Activated naive CD8-positive, alpha-beta T cell treated with anti-CD3 and anti-CD28 coated beads, Interleukin-2, amount 10 ng/mL, durations not matched to agents 7 days and 5 days (primary cell): ENCODE measurements around the gene E4F1. TPM values are rescaled to one million over a fixed set of nuclear protein-coding genes. Genes with fewer than 3 reads are reported as not detected.
"Not testable (repeated sequence)": the region's sequence is repeated elsewhere in the genome, so short reads cannot be mapped to it uniquely, and the experiment has no call there.

Source experiments
- ATAC-seq: fragments of 150-1000 bp; cut with Tn5 transposase; one replicate; pipeline ENCODE4 v1.10.0; 2021; ENCODE audit warnings: low read depth, moderate library complexity
- POLR2A ChIA-PET: fragments of 350-600 bp; sonication (Branson Sonifier 250); formaldehyde crosslinking; loops from one replicate; lab custom pipeline; 2021; ENCODE audit warnings: antibody characterized with exemption; lab: Charles Lee
- DNase-seq: peaks from one replicate; pipeline ENCODE4 v3.0.0; 2021
- H3K27ac Mint-ChIP-seq: one replicate; pipeline ENCODE4 v1.8.0; 2022; ENCODE audit warnings: mild to moderate bottlenecking, mixed read lengths
- H3K27me3 Mint-ChIP-seq: one replicate; pipeline ENCODE4 v1.8.0; 2022; ENCODE audit warnings: mild to moderate bottlenecking, moderate library complexity, mixed read lengths
- H3K36me3 Mint-ChIP-seq: one replicate; pipeline ENCODE4 v1.8.0; 2021; ENCODE audit warnings: mild to moderate bottlenecking, mixed read lengths
- H3K4me1 Mint-ChIP-seq: one replicate; pipeline ENCODE4 v1.8.0; 2021; ENCODE audit warnings: mixed read lengths
- H3K4me3 Mint-ChIP-seq: one replicate; pipeline ENCODE4 v1.8.0; 2022; ENCODE audit warnings: mild to moderate bottlenecking, moderate library complexity, mixed read lengths
- H3K9me3 Mint-ChIP-seq: one replicate; pipeline ENCODE4 v1.8.0; 2021; ENCODE audit warnings: mixed read lengths
- total RNA-seq, 2 experiments: library from RNA; stranded (reverse); gene quantifications; one replicate each; pipeline ENCODE4 v1.2.3, GENCODE V29; 2021

The E4F1 gene
- total RNA-seq, 2 experiments from 2014 or later = 34.1 to 34.8 TPM

DNA sequence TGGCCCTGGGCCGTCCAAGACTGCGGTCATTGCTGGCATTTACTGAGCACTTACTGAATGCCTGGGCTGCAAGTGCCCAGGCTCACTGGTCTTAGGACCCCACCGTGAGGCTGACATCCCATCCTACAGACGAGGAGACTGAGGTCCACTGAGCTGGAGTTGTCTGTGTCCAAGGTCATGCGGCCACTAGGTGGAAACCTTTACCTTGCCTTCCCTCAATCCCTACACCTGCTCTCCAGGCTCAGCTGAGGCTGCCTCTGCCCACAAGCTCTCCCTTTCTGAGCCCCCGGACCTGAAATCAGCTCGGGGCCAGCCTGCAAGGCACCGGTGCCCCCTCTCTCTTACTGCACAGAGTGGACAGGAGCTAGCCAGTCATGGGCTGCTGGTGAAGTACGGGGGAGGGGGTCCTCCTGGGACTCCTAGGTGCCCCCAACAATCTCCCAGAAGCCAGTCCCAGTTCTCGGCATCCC lies 28.5 kb upstream of the E4F1 start:
- POLR2A ChIA-PET = interaction anchor here (0.6 to 1.9 kb wide), 4 partner anchors 11 to 57 kb away, joined by 3 to 9 read pairs (median 7); partner anchors contain the start of genes ECI1, MLST8 and TRAF7
- ATAC-seq = peak; percentile 56
- peaks cover 35% of the 10 kb centered on the region for H3K27me3 Mint-ChIP-seq
- DNase-seq = peak; percentile 49
- no peak overlapping the region for H3K4me3 Mint-ChIP-seq
- H3K36me3 Mint-ChIP-seq = no peaks in the 10 kb centered on the region
- H3K27ac Mint-ChIP-seq = no peak overlapping the region
- H3K9me3 Mint-ChIP-seq = no peaks in the 10 kb centered on the region
- peaks cover 1% of the 10 kb centered on the region for H3K4me1 Mint-ChIP-seq

DNA sequence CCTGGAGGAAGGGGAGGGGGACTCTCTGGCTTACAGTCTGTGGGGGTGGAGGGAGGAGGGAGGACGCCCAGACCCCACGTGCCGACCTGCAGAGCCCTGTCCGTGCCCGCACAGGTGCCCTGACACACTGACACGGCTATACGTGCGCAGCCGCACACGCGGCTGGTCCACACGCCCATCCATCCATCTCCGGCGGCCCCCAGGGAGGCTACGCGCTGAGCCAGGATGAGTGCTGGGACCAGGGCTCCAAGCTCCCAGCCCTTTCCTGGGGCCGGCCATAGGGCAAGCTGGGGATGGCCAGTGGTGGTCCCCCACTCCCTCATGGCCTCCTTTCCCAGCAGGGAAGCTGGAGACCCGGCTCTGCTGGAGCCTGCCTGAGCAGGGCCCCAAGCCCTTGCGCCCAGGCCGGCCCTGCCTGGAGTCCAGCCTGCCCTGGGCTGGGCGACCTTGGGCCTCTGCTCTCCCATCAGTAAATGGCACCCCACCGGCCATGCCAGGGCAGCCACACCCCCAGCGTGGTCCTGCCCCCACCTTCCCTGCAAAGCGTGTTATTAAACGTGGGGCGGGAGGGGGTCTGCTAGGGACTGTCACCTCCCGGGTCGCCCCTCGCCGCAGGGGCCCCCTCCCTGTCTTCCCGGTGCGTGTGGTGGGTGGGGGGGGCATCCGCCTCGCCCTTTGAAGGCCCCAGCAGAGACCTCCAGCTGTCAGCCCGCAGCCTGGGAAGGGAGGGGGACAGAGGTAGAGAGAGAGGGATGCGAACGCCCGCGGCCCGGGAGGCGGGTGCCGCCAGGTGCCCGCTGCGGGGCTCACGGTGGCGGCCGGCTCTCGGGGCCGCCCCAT lies 27.8 kb upstream of the E4F1 start:
- POLR2A ChIA-PET = interaction anchor here (0.6 to 1.9 kb wide), 4 partner anchors 10 to 56 kb away, joined by 3 to 9 read pairs (median 7); partner anchors contain the start of genes ECI1, MLST8 and TRAF7
- peaks cover 1% of the 10 kb centered on the region for H3K4me1 Mint-ChIP-seq

DNA sequence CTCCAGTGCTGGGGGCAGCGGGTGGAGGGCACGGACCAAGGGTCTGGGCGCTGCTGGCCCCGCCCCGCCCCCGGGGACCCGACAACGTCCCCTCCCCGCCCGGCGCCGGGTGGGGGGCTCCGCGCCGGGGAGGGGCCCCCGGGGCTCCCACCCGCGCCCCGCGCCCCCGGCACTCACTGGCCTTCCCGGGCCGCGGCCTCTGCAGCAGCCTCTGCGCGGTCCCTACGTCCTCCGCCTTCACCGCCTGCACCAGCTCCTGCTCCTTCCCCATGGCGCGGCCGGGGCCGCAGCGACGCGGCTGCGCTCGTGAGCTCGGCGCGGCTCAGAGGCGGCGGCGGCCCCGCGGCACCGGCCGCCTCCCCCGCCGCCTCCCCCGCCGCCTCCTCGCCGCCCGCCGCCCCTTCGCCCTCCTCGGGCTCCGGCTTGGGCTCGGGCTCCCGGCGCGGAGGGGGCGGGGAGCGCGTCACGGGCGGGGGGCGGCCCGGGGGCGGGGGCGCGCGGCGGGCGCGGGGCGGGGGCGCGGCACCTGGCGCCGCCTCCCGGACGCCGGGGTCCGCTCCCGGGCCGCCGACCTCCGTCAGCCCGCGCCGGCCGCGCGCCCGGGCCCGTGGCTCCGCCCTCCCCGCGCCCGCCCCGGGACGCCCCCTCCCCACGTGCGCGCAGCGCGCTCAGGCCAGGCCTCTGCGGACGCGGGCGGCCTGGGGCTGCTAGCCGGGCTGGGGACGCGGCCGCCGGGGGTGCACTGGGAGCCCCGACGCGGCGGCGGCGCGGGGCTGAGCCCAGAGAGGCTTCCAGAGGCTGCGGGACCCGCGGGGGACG lies 27.0 kb upstream of the E4F1 start, which contains the start of gene CASKIN1:
Gene CASKIN1 (minus strand): TSS at position 444 of the 819 bp plus-strand sequence. CDS start 173 bp downstream, at position 271.
- peak; percentile 38 for ATAC-seq
- no peaks in the 10 kb centered on the region for H3K9me3 Mint-ChIP-seq
- no peak for DNase-seq
- POLR2A ChIA-PET = interaction anchor here (0.5 to 1.9 kb wide), 3 partner anchors 9 to 123 kb away, joined by 3 to 8 read pairs (median 6); partner anchors contain the start of genes MLST8 and TRAF7
- peak within 1 kb of the TSS; percentile 48 for H3K4me3 Mint-ChIP-seq
- peaks cover 1% of the 10 kb centered on the region for H3K4me1 Mint-ChIP-seq
- H3K27ac Mint-ChIP-seq = no peak within 1 kb of the TSS
- H3K36me3 Mint-ChIP-seq = no peaks in the 10 kb centered on the region
- peaks cover 40% of the 10 kb centered on the region for H3K27me3 Mint-ChIP-seq

More for the DNA sequence above, 27.8 kb upstream of the E4F1 start:
- ATAC-seq (no peak), DNase-seq (no peak)
- Mint-ChIP-seq H3K4me3 (peak overlapping the region; percentile 48), H3K9me3 (no peaks in the 10 kb centered on the region), H3K36me3 (no peaks in the 10 kb centered on the region), H3K27ac (no peak overlapping the region), H3K27me3 (peaks cover 40% of the 10 kb centered on the region)

DNA sequence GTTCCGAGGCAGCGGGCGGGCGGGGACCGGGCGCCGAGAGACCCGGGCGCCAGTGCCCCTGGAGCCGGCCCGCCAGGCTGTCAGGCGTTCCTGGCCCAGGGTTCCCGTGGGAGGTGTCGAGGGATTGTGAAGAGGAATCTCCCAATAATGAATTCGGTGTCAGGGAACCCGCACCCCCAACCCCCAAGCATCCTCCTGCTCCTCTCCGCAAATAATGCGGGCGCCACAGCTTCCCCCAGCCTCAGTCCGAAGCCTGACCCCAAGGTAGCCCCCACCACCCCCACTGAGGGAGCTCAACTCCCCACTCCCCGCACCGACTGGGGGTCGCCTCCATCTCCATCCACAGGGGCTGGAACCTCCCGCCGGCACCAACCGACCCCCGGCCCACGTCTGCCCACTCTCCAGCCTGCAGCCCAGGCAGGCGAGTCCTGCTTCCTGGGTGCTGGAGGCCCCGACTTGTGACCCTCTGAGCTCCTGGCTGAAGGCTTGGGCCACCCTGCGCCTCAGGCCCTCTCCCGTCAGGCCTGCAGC lies 26.3 kb upstream of the E4F1 start:
- H3K4me1 Mint-ChIP-seq = peaks cover 1% of the 10 kb centered on the region
- DNase-seq (no peak), ATAC-seq (no peak)
- no peaks in the 10 kb centered on the region for H3K36me3 Mint-ChIP-seq
- H3K4me3 Mint-ChIP-seq = peak overlapping the region; percentile 35
- POLR2A ChIA-PET = interaction anchor here (0.5 kb wide), 1 partner anchor 122 kb away, joined by 3 read pairs; no protein-coding TSS in a partner anchor
- H3K9me3 Mint-ChIP-seq = no peaks in the 10 kb centered on the region
- H3K27ac Mint-ChIP-seq = no peak overlapping the region
- peaks cover 40% of the 10 kb centered on the region for H3K27me3 Mint-ChIP-seq

DNA sequence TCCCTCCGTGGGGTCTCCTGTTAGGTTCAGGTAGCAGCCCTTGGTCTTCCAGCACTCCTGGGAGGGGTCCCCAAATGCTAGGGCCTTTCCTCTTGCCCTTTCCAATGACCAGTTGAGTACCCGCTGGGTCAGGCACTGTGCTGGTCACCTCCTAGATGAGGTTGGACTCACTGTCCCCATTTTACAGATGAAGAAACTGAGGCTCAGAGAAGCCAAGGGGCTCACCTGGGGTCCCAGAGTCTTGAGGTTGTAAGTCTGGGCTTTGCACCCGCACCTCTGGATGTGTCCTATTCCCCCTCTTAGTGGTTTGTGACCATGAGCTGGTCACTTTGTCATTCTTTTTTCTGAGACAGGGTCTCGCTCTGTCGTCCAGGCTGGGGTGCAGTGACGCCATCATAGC lies 25.6 kb upstream of the E4F1 start:
- POLR2A ChIA-PET = no interaction called here
- Mint-ChIP-seq H3K27ac (no peak overlapping the region), H3K27me3 (peaks cover 39% of the 10 kb centered on the region), H3K4me3 (no peak overlapping the region), H3K9me3 (no peaks in the 10 kb centered on the region), H3K4me1 (peaks cover 1% of the 10 kb centered on the region), H3K36me3 (no peaks in the 10 kb centered on the region)
- DNase-seq = no peak
- ATAC-seq = no peak

DNA sequence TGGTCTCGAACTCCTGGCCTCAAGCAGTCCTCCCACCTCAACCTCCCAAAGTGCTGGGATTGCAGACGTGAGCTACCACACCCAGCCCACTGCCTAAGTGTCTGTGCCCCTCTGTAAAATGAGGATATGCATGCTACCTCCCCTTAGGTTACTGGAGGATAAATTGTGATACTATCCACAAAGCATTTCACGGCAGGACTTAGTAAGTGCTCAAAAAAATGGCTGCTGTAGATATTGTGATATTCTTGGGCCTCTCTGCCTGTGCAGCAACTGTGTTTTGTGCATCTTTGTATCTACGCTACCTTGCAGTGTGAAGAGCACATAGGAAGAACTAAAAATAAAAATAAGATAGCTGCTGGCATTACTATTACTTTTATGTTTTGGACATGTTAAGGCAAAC lies 25.1 kb upstream of the E4F1 start:
- no peak for DNase-seq
- Mint-ChIP-seq H3K9me3 (no peaks in the 10 kb centered on the region), H3K36me3 (no peaks in the 10 kb centered on the region), H3K27ac (no peak overlapping the region), H3K4me1 (peaks cover 1% of the 10 kb centered on the region), H3K4me3 (no peak overlapping the region), H3K27me3 (peaks cover 39% of the 10 kb centered on the region)
- POLR2A ChIA-PET = no interaction called here
- ATAC-seq = no peak

DNA sequence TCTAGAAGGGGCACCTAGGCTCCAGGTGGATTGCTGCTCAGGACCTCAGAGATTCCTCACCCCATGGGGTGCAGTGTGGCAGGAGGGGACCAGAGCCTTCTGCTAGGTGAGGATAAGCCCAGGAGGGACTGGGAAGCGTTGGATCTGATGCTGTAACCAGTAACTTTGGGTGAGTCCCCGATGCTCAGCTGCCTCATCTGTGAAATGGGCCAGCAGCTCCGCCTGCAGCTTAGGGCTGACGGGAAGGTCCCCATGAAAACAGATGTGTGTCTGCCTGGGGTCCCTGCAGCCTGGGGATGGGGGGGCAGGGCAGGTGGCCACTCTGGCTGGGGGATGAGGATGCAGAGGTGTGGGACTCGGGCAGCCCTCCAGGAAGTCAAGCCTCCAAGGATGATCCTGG lies 24.3 kb upstream of the E4F1 start:
- Mint-ChIP-seq H3K4me1 (peaks cover 1% of the 10 kb centered on the region), H3K4me3 (no peak overlapping the region), H3K27ac (no peak overlapping the region), H3K27me3 (peaks cover 36% of the 10 kb centered on the region), H3K9me3 (no peaks in the 10 kb centered on the region), H3K36me3 (no peaks in the 10 kb centered on the region)
- DNase-seq = no peak
- ATAC-seq = no peak
- POLR2A ChIA-PET = no interaction called here

DNA sequence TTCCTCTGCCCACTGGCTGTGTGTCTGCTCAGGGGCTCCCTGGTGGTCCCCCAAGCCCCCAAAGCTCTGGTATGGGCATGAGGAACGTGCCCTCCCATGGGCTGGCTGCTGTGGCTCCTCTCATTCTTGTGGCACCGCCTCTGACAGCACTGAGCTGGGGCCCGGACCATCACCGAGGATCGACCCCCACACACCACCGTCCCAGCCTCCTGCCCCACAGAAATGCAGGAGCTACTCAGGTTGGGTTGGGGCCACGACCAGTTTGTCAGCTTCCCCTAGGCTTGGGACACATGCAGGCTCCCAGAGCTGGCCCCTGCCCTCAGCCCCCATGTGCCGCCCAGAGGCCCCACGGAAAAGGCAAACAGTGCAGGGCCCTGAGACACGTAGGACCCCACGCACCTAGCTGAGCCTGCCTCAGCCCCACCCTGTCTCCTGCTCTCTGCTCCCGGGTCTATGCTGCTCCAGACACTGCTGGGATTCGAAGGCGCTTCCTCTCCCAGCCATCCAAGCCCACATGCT lies 23.7 kb upstream of the E4F1 start:
- no peaks in the 10 kb centered on the region for H3K36me3 Mint-ChIP-seq
- peaks cover 32% of the 10 kb centered on the region for H3K27me3 Mint-ChIP-seq
- ATAC-seq (no peak), DNase-seq (no peak)
- no peaks in the 10 kb centered on the region for H3K9me3 Mint-ChIP-seq
- no peak overlapping the region for H3K4me3 Mint-ChIP-seq
- H3K27ac Mint-ChIP-seq = no peak overlapping the region
- POLR2A ChIA-PET = no interaction called here
- H3K4me1 Mint-ChIP-seq = peaks cover 5% of the 10 kb centered on the region

DNA sequence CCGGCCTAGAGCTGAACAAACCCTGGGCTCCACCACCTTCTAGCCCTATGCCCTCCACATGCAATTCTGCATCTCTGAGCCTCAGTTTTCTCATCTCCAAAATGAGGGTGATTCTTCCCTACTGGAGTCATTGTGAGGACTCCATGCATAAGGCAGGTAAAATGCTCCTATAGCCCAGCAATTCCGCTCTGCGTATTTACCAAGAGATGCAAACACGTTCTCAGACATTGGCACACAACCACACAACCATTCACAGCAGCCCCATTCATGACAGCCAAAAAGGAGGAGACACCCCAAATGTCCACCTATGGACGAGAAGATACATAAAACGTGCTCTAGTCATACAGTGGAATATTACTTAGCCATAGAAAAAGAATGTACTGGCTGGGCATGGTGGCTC lies 23.1 kb upstream of the E4F1 start:
- Mint-ChIP-seq H3K27me3 (peaks cover 28% of the 10 kb centered on the region), H3K4me3 (no peak overlapping the region), H3K36me3 (no peaks in the 10 kb centered on the region), H3K9me3 (no peaks in the 10 kb centered on the region), H3K4me1 (peaks cover 5% of the 10 kb centered on the region), H3K27ac (no peak overlapping the region)
- no peak for ATAC-seq
- POLR2A ChIA-PET = no interaction called here
- DNase-seq = no peak

DNA sequence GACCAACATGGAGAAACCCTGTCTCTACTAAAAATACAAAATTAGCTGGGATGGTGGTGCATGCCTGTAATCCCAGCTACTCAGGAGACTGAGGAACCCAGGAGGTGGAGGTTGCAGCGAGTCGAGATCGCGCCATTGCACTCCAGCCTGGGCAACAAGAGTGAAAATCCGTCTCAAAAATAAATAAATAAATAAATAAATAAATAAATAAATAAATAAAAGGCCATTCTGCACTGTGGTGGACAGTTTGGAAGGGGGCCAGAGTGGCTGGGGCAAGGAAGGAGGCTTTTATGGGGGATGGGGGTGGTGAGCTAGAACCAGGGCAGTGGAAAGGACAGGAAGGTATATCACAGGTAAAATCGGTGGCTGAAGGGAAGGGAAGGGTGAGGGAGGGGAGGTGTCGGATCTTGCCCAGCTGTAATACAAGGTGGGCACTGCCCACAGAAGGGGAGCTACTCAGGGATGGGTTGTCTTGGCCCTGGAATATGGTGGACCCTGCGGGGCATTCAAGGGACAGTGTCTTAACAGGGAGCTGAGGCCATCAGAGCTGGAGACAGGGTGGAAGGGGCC lies 20.2 kb upstream of the E4F1 start:
- peak overlapping the region; percentile 21 for H3K27ac Mint-ChIP-seq
- POLR2A ChIA-PET = interaction anchor here (1.0 kb wide), 1 partner anchor 48 kb away, joined by 5 read pairs; the partner anchor contains the start of gene TRAF7
- peaks cover 14% of the 10 kb centered on the region for H3K4me1 Mint-ChIP-seq
- DNase-seq, H3K9me3 Mint-ChIP-seq, ATAC-seq, H3K36me3 Mint-ChIP-seq: not testable (repeated sequence)
- H3K4me3 Mint-ChIP-seq = peak overlapping the region; percentile 5
- H3K27me3 Mint-ChIP-seq = peaks cover 13% of the 10 kb centered on the region

DNA sequence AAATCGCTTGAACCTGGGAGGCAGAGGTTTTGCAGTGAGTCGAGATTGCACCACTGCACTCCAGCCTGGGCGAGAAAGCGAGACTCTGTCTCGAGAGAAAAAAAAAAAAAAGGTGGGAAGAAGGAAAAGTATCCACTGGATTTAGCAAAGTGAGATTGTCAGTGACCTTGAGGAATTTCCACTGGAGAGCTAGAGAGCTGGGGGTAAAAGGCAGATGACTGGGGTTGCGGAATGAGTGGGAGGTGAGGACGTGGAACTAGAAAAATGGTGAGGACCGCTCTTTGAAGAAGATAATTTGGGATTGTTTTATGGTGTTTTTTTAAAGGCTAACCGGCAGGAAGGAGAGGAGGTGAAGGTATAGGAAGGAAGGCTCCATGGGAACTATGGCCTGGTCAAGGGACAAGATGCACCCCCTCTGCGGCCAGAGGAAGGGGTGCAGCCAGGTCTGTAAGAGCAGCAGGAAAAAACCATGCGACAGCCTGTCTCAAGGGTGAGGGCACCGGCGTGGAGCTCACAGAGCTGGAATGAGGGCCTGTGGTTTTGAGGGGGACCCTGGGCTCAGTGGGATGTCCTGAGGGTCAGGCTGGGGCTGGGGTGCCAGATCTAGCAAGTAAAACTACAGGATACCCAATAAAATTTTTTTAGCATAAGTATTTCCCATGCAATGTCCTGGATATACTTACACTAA lies 18.8 kb upstream of the E4F1 start:
- peak overlapping the region; percentile 77 for H3K4me3 Mint-ChIP-seq
- peaks cover 7% of the 10 kb centered on the region for H3K27me3 Mint-ChIP-seq
- peak overlapping the region; percentile 70 for H3K27ac Mint-ChIP-seq
- H3K36me3 Mint-ChIP-seq = peaks cover 6% of the 10 kb centered on the region
- POLR2A ChIA-PET = interaction anchor here (0.6 to 3.0 kb wide), 6 partner anchors 9 to 49 kb away, joined by 3 to 32 read pairs (median 6); partner anchors contain the start of genes E4F1, ECI1, PGP and TRAF7
- ATAC-seq (no peak), DNase-seq (no peak)
- no peaks in the 10 kb centered on the region for H3K9me3 Mint-ChIP-seq
- peaks cover 14% of the 10 kb centered on the region for H3K4me1 Mint-ChIP-seq
